AG04450 (cell line): Measurements from ENCODE around the gene MAML3. TPM values are rescaled to one million over a fixed set of nuclear protein-coding genes. Genes with fewer than 3 reads are reported as not detected.

ENCODE experiments used
- CTCF ChIA-PET: fragments of 300-600, 350-600 bp; formaldehyde crosslinking; extraction: SDS; loops from one replicate; lab custom pipeline; 2022; ENCODE audit warnings: antibody characterized with exemption, inconsistent platforms; lab: Charles Lee
- POLR2A ChIA-PET: fragments of 350-600 bp; formaldehyde crosslinking; extraction: SDS; loops from one replicate; lab custom pipeline; 2021; ENCODE audit warnings: antibody characterized with exemption, inconsistent platforms; lab: Yijun Ruan, JAX
- DNase-seq: peaks from one replicate; pipeline ENCODE4 v3.0.0-alpha.2; 2011; ENCODE audit warnings: low read depth, low spot score
- H3K27ac ChIP-seq: one replicate; pipeline ENCODE4 v1.5.1; 2012; ENCODE audit warnings: low read depth, low read length, control low read depth
- H3K27me3 ChIP-seq: one replicate; pipeline ENCODE4 v1.6.0; 2012; ENCODE audit warnings: low read length; ENCODE audit not compliant: control insufficient read depth, insufficient read depth
- H3K4me3 ChIP-seq: 2 replicates; pipeline ENCODE4 v1.5.1; 2011; ENCODE audit warnings: mild to moderate bottlenecking, low read depth, low read length, control low read depth
- H3K9me3 ChIP-seq: 2 replicates; pipeline ENCODE4 v1.5.1; 2012; ENCODE audit warnings: low read length; ENCODE audit not compliant: control insufficient read depth, insufficient read depth
- polyA plus RNA-seq: library from polyadenylated mRNA; depleted of rRNA; stranded (reverse); fragments of >200 nt; gene quantifications from 2 replicates; pipeline ENCODE4 v1.2.3, GENCODE V29; 2011
- TF ChIP-seq, protein P1 (sequence below): IDR thresholded peaks from 2 replicates; pipeline ENCODE4 v1.5.1; 2011; ENCODE audit warnings: low read depth, low read length, control low read depth, inconsistent platforms

MAML3 gene
- polyA plus RNA-seq, 1 experiment = 4.1 TPM

DNA sequence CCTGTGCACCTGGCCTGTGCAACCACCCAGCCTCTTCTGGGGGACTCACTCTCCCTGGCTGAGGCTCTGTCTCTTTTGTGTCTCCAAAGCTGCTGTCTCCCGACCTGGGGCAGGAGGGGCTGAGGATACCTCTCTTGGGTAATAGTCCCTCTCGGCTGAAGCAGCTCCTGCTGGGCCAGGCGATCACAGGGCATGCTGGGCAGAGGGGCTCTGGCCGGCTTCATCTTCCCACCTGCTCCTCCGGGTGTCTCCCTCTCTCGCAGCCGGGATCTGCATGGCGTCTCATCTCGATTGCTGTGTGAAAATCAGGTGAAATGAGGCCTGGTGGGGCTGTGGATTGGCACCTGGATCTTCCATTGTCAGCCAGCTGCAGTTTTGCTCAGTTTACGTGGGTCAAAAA lies 435.2 kb downstream of the MAML3 start:
- no peak for DNase-seq
- Histone ChIP-seq H3K4me3 (no peak overlapping the region), H3K9me3 (no peaks in the 10 kb centered on the region), H3K27me3 (no peaks in the 10 kb centered on the region), H3K27ac (no peak overlapping the region)
- TF ChIP-seq, protein P1, sequence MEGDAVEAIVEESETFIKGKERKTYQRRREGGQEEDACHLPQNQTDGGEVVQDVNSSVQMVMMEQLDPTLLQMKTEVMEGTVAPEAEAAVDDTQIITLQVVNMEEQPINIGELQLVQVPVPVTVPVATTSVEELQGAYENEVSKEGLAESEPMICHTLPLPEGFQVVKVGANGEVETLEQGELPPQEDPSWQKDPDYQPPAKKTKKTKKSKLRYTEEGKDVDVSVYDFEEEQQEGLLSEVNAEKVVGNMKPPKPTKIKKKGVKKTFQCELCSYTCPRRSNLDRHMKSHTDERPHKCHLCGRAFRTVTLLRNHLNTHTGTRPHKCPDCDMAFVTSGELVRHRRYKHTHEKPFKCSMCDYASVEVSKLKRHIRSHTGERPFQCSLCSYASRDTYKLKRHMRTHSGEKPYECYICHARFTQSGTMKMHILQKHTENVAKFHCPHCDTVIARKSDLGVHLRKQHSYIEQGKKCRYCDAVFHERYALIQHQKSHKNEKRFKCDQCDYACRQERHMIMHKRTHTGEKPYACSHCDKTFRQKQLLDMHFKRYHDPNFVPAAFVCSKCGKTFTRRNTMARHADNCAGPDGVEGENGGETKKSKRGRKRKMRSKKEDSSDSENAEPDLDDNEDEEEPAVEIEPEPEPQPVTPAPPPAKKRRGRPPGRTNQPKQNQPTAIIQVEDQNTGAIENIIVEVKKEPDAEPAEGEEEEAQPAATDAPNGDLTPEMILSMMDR = no peak
- POLR2A ChIA-PET = no interaction called here
- CTCF ChIA-PET = no interaction called here

DNA sequence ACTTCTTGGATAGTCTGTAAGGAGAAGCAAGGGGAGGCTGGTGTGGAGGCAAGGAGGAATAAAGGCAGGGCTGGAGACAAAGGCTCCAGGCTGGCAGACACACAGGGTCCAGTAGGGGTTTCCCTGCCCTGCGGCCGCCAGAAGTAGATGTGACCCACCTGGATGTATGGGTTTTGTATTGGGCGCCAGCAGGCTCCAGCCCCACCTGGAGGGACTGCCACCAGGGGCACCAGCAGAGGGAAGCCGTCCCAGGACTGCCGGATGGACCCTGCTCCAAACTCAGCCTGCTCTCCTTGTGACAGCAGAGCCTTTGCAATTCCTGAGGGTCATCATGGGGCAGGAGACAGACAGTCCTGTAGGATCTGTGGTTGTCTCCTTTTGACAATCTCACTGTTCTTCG lies 435.6 kb downstream of the MAML3 start:
- ChIA-PET POLR2A (no interaction called here), CTCF (no interaction called here)
- TF ChIP-seq, protein P1 = no peak

DNA sequence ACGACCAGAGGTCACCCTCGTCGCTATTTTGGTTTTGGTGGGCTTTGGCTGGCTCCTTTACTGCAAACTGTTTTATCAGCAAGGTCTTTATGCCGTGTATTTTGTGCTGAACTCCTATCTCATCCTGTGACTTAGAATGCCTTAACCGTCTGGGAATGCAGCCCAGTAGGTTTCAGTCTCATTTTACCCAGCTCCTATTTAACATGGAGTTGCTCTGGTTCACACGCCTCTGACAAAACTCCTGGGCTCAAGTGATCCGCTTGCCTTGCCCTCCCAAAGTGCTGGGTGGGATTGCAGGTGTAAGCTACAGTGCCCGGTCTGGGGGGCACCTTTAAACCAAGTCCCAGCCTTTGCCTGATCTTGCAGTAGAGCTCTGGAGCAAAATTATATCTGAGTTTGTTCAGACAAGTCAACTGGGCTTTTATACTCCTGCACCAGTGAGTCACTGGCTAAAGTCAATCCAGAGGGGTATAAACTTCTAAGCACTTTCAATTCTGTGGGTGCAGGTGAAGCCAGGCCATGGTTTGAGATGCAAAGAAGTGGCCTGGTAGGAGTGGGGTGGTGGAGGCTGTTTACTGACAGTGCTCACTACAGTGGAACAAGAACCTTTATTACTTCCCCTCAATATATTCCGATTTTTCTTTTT lies 438.1 kb downstream of the MAML3 start:
- Histone ChIP-seq H3K27me3 (no peaks in the 10 kb centered on the region), H3K27ac (no peak overlapping the region), H3K9me3 (no peaks in the 10 kb centered on the region), H3K4me3 (no peak overlapping the region)
- ChIA-PET CTCF (interaction anchor here (1.2 kb wide), 1 partner anchor 21 kb away, joined by 3 read pairs; no protein-coding TSS in a partner anchor), POLR2A (no interaction called here)
- TF ChIP-seq, protein P1 = no peak
- no peak for DNase-seq

More for the DNA sequence above, 435.6 kb downstream of the MAML3 start:
- no peak overlapping the region for H3K27ac ChIP-seq
- H3K27me3 ChIP-seq = no peaks in the 10 kb centered on the region
- no peak overlapping the region for H3K4me3 ChIP-seq
- H3K9me3 ChIP-seq = no peaks in the 10 kb centered on the region
- DNase-seq = no peak

DNA sequence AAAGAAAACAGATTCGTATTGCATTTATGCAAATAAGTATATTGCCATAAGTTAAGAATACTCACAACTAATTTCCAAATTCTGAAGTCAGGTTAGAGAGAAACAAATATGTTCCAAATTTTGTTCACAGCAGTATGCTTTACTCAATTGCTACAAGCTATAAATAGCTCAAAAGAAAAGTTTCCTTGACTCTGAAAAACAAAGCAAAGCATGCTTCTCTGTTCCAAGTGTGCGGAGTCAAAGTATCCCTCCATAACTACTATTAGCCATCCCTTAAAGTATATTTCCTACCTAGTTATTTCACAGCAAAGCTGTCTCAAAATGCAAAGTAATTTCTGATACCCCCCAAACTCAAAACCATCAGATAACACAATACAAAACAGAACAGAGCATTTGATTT lies 441.1 kb downstream of the MAML3 start:
- TF ChIP-seq, protein P1 = no peak
- no peak overlapping the region for H3K27ac ChIP-seq
- no peaks in the 10 kb centered on the region for H3K9me3 ChIP-seq
- DNase-seq = no peak
- no peak overlapping the region for H3K4me3 ChIP-seq
- ChIA-PET POLR2A (no interaction called here), CTCF (interaction anchor here (1.1 to 1.3 kb wide), 2 partner anchors 21 to 647 kb away, joined by 3 to 4 read pairs; no protein-coding TSS in a partner anchor)
- H3K27me3 ChIP-seq = no peaks in the 10 kb centered on the region

DNA sequence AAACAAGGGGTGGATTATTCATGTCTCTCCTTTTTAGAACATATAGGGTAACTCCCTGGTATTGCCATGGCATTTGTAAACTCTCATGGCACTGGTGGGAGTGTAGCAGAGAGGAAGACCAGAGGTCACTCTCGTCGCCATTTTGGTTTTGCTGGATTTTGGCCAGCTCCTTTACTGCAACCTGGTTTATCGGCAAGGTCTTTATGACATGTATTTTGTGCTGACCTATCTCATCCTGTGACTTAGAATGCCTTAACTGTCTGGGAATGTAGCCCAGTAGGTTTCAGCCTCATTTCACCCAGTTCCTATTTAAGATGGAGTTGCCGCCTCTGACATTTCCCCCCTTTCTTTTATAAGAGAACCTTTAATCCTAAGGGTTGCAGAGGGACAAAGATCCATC lies 442.5 kb downstream of the MAML3 start:
- DNase-seq = no peak
- no peaks in the 10 kb centered on the region for H3K9me3 ChIP-seq
- TF ChIP-seq, protein P1 = no peak
- CTCF ChIA-PET = interaction anchor here (1.3 kb wide), 1 partner anchor 649 kb away, joined by 4 read pairs; no protein-coding TSS in a partner anchor
- H3K4me3 ChIP-seq = no peak overlapping the region
- POLR2A ChIA-PET = no interaction called here
- no peaks in the 10 kb centered on the region for H3K27me3 ChIP-seq
- H3K27ac ChIP-seq = no peak overlapping the region
